PC-3 (cell line): Measurements from ENCODE around the gene ZNF319. TPM values are rescaled to one million over a fixed set of nuclear protein-coding genes. Genes with fewer than 3 reads are reported as not detected.

Experiments
- ATAC-seq: fragments of 200-7000 bp; cut with Tn5 transposase; 2 replicates; pipeline ENCODE4 v1.9.1; 2020; ENCODE audit warnings: mild to moderate bottlenecking, moderate library complexity
- BruUV-seq: library from RNA; stranded (reverse); fragments of 400-500 nt; replicated peaks from 2 replicates; lab custom pipeline; 2021; lab: Mats Ljungman, UMichigan
- CTCF ChIA-PET: fragments of 300-600 bp; sonication (Branson Sonifier 250); formaldehyde crosslinking; loops from one replicate; lab custom pipeline; 2022; ENCODE audit warnings: antibody characterized with exemption; lab: Charles Lee
- POLR2A ChIA-PET: fragments of 300-600 bp; sonication (Branson Sonifier 250); formaldehyde crosslinking; loops from one replicate; lab custom pipeline; 2022; ENCODE audit warnings: antibody characterized with exemption; ENCODE audit not compliant: unreplicated experiment; lab: Charles Lee
- DNase-seq: peaks from one replicate; pipeline ENCODE4 v3.0.0-alpha.2; 2015
- H2AFZ ChIP-seq: fragments of 300-600 bp; sonication (generic); 2 replicates; pipeline ENCODE4 v1.6.0; 2016; ENCODE audit warnings: antibody characterized with exemption, low read length
- H3F3A ChIP-seq: fragments of 300-600 bp; sonication (generic); one replicate; pipeline ENCODE4 v1.6.0; 2017; ENCODE audit warnings: antibody characterized with exemption, low read length, control low read depth, mild to moderate bottlenecking; ENCODE audit not compliant: unreplicated experiment
- H3K27ac ChIP-seq: fragments of 300-600 bp; sonication (generic); 2 replicates; pipeline ENCODE4 v1.5.1; 2016; ENCODE audit warnings: mild to moderate bottlenecking, low read length
- H3K27me3 ChIP-seq: fragments of 300-600 bp; sonication (generic); 2 replicates; pipeline ENCODE4 v1.6.1; 2016; ENCODE audit warnings: low read length, mixed read lengths
- H3K36me3 ChIP-seq: fragments of 300-600 bp; sonication (generic); 2 replicates; pipeline ENCODE4 v1.6.1; 2016; ENCODE audit warnings: low read depth, mixed run types, low read length, mixed read lengths
- H3K4me1 ChIP-seq: fragments of 300-600 bp; sonication (generic); 2 replicates; pipeline ENCODE4 v1.5.1; 2016; ENCODE audit warnings: low read length; ENCODE audit not compliant: insufficient read depth
- H3K4me2 ChIP-seq: fragments of 300-600 bp; sonication (generic); 2 replicates; pipeline ENCODE4 v1.6.0; 2016; ENCODE audit warnings: low read length
- H3K4me3 ChIP-seq: fragments of 300-600 bp; sonication (generic); 2 replicates; pipeline ENCODE4 v1.5.1; 2016; ENCODE audit warnings: mild to moderate bottlenecking, low read length, mixed read lengths
- H3K79me2 ChIP-seq: fragments of 300-600 bp; sonication (generic); 2 replicates; pipeline ENCODE4 v1.6.1; 2017; ENCODE audit warnings: low read length, mixed read lengths
- H3K9ac ChIP-seq: fragments of 300-600 bp; sonication (generic); 2 replicates; pipeline ENCODE4 v1.6.0; 2016; ENCODE audit warnings: mild to moderate bottlenecking, low read length
- H3K9me2 ChIP-seq: fragments of 300-600 bp; sonication (generic); replicated peaks from 2 replicates; pipeline ENCODE4 v1.6.1; 2016; ENCODE audit warnings: mixed run types, low read length, mixed read lengths
- H3K9me3 ChIP-seq: fragments of 300-600 bp; sonication (generic); 2 replicates; pipeline ENCODE4 v1.6.1; 2016; ENCODE audit warnings: low read length, mixed read lengths
- H4K20me1 ChIP-seq: fragments of 300-600 bp; sonication (generic); 2 replicates; pipeline ENCODE4 v1.6.1; 2016; ENCODE audit warnings: low read length, mixed read lengths
- EZH2 ChIP-seq: fragments of 300-600 bp; sonication (generic); IDR thresholded peaks from one replicate; pipeline ENCODE4 v1.6.1; 2017; ENCODE audit warnings: antibody characterized with exemption, mild to moderate bottlenecking, low read length; ENCODE audit not compliant: unreplicated experiment
- EZH2phosphoT487 ChIP-seq: fragments of 300-600 bp; sonication (generic); IDR thresholded peaks from 2 replicates; pipeline ENCODE4 v1.6.1; 2018; ENCODE audit warnings: mild to moderate bottlenecking, antibody characterized with exemption, low read length, borderline replicate concordance
- intact Hi-C: fragments of 100-400 bp; cut with micrococcal nuclease; formaldehyde crosslinking; loops from 2 replicates; pipeline ENCODE4 v1.9.0; 2023
- total RNA-seq: library from RNA; depleted of rRNA; stranded (reverse); fragments of >200 nt; gene quantifications from 2 replicates; pipeline ENCODE4 v1.2.3, GENCODE V29; 2014
- TF ChIP-seq, protein P1 (sequence below): fragments of 300-600 bp; sonication (generic); conservative IDR thresholded peaks from 2 replicates; pipeline ENCODE4 v1.5.1; 2017; ENCODE audit warnings: antibody characterized with exemption, low read depth, mild to moderate bottlenecking, low read length

ZNF319 gene
- total RNA-seq, 1 experiment from 2014 or later = 2.2 TPM

DNA sequence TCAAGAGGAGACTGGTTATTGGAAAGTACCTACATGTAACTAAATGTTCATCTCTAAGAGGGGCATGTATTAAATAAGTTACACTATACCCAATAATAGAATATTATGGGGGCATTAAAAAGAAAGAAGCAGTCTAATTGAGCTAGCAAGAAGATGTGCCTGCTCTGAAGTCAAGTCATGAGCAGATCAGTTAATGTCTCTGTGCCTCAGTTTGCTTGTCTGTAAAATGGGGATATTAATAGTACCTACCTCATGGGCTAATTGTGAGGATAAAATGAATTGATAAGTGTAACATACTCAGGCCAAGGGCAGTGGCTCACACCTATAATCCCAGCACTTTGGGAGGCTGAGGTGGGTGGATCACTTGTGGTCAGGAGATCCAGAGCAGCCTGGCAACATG is 32.6 kb downstream of the ZNF319 start:
- intact Hi-C loops = no loop called here
- Histone ChIP-seq H3K36me3 (no peaks in the 10 kb centered on the region), H3K4me1 (no peaks in the 10 kb centered on the region), H4K20me1 (no peaks in the 10 kb centered on the region), H3K79me2 (no peaks in the 10 kb centered on the region), H3K4me2 (no peak overlapping the region), H3K27ac (no peak overlapping the region), H3K9ac (no peak overlapping the region), H2AFZ (no peak overlapping the region), H3K9me3 (no peaks in the 10 kb centered on the region), H3F3A (no peaks in the 10 kb centered on the region), H3K27me3 (0 out of 2 replicates have a peak, but pooled peaks cover 5% of the 10 kb centered on the region), H3K9me2 (no peaks in the 10 kb centered on the region), H3K4me3 (no peak overlapping the region)
- ATAC-seq (no peak), DNase-seq (no peak)
- CTCF ChIA-PET = interaction anchor here (0.6 kb wide), 1 partner anchor 315 kb away, joined by 5 read pairs; no protein-coding TSS in a partner anchor
- POLR2A ChIA-PET = no interaction called here
- no TSS peak for BruUV-seq
- TF ChIP-seq, protein P1, sequence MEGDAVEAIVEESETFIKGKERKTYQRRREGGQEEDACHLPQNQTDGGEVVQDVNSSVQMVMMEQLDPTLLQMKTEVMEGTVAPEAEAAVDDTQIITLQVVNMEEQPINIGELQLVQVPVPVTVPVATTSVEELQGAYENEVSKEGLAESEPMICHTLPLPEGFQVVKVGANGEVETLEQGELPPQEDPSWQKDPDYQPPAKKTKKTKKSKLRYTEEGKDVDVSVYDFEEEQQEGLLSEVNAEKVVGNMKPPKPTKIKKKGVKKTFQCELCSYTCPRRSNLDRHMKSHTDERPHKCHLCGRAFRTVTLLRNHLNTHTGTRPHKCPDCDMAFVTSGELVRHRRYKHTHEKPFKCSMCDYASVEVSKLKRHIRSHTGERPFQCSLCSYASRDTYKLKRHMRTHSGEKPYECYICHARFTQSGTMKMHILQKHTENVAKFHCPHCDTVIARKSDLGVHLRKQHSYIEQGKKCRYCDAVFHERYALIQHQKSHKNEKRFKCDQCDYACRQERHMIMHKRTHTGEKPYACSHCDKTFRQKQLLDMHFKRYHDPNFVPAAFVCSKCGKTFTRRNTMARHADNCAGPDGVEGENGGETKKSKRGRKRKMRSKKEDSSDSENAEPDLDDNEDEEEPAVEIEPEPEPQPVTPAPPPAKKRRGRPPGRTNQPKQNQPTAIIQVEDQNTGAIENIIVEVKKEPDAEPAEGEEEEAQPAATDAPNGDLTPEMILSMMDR = no peak
- no peak for TF ChIP-seq EZH2
- no peak for TF ChIP-seq EZH2phosphoT487

GRCh38 chr16:57966986-57967385 is 33.5 kb downstream of the ZNF319 start:
- no peaks in the 10 kb centered on the region for H3K9me2 ChIP-seq
- intact Hi-C loops = no loop called here
- no peaks in the 10 kb centered on the region for H3K9me3 ChIP-seq
- ATAC-seq (no peak), DNase-seq (no peak)
- H3K4me3 ChIP-seq = no peak overlapping the region
- H3F3A ChIP-seq = no peaks in the 10 kb centered on the region
- H4K20me1 ChIP-seq = no peaks in the 10 kb centered on the region
- H3K36me3 ChIP-seq = no peaks in the 10 kb centered on the region
- H2AFZ ChIP-seq = no peak overlapping the region
- H3K9ac ChIP-seq = no peak overlapping the region
- no peaks in the 10 kb centered on the region for H3K79me2 ChIP-seq
- TF ChIP-seq EZH2 (no peak), EZH2phosphoT487 (no peak)
- TF ChIP-seq, protein P1 = no peak
- H3K27me3 ChIP-seq = 0 out of 2 replicates have a peak, but pooled peaks cover 5% of the 10 kb centered on the region
- no peak overlapping the region for H3K4me2 ChIP-seq
- CTCF ChIA-PET = no interaction called here
- no TSS peak for BruUV-seq
- H3K4me1 ChIP-seq = no peaks in the 10 kb centered on the region
- POLR2A ChIA-PET = no interaction called here
- no peak overlapping the region for H3K27ac ChIP-seq

GRCh38 chr16:57966204-57966771 is 34.2 kb downstream of the ZNF319 start:
- Histone ChIP-seq H4K20me1 (no peaks in the 10 kb centered on the region), H3K79me2 (no peaks in the 10 kb centered on the region), H3K9me2 (no peaks in the 10 kb centered on the region), H3K4me2 (no peak overlapping the region), H2AFZ (no peak overlapping the region), H3K9ac (no peak overlapping the region), H3K9me3 (no peaks in the 10 kb centered on the region), H3K27ac (no peak overlapping the region), H3F3A (no peaks in the 10 kb centered on the region), H3K4me1 (no peaks in the 10 kb centered on the region), H3K27me3 (0 out of 2 replicates have a peak, but pooled peaks cover 5% of the 10 kb centered on the region), H3K4me3 (no peak overlapping the region), H3K36me3 (no peaks in the 10 kb centered on the region)
- ChIA-PET CTCF (no interaction called here), POLR2A (no interaction called here)
- intact Hi-C loops = no loop called here
- BruUV-seq = no TSS peak
- ATAC-seq (no peak), DNase-seq (no peak)
- TF ChIP-seq EZH2phosphoT487 = no peak
- TF ChIP-seq, protein P1 = no peak
- no peak for TF ChIP-seq EZH2
